GM11168 (cell line): ENCODE results near the gene FAM9C.

Source experiments
- in situ Hi-C: fragments of 300-500 bp; cut with MboI; formaldehyde crosslinking; loops from one replicate; pipeline ENCODE4 v1.12.0; 2022; ENCODE audit warnings: low sequenced_read_pairs; ENCODE audit not compliant: unreplicated experiment

The FAM9C gene

GRCh38 chrX:13013363-13014110, 30.9 kb downstream of the FAM9C start:
- in situ Hi-C loops: no loop called here

DNA sequence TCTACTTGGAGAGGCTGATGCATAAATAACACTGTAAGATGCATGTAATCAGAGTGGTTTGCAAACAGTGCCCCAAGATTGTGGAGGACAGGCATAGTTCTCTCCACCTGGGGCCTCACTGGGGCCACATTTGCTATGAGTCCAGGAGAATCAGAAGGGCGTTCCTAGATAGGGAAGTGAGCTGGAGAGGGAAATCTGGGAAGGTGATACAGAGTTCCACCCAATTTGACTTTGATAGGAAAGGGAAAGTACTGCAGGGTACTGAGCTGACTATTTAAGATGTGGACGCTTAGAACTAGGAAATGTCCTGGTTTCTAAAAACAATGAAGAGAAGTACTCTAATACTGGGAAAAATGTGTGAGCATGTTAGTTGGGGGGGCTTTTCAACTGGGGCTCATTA, 33.9 kb downstream of the FAM9C start:
- in situ Hi-C loops: no loop called here

GRCh38 chrX:13009844-13010243, 34.6 kb downstream of the FAM9C start:
- in situ Hi-C loops: loop anchor here (10.0 kb wide), 1 partner anchor 75 kb away; no protein-coding TSS in a partner anchor

- in situ Hi-C loops: loop anchor here (10.0 kb wide), 1 partner anchor 76 kb away; no protein-coding TSS in a partner anchor
These were observed 35.1 kb downstream of the FAM9C start for GRCh38 chrX:13009273-13009672.

DNA sequence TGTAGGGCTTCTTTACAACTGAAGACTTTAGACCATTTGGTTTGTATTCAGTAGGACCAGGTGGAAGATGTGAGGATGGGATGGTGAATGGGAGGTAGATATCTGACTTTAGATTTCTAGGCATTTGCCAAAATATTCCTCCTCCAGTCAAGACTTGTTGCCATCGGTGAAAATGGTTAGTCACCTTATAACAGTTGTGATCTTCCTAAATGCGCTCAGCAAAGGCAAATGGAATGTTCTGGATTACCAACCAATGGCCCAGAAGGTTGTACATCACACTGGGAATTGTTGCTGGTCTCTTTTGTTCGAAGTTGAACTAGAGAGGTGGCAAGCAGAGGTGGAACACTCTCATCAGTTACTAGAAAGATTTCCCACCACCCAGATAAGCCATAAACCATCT, 35.6 kb downstream of the FAM9C start:
- in situ Hi-C loops: loop anchor here (10.0 kb wide), 1 partner anchor 76 kb away; no protein-coding TSS in a partner anchor

GRCh38 chrX:13008189-13008533, 36.3 kb downstream of the FAM9C start:
- in situ Hi-C loops: loop anchor here (10.0 kb wide), 1 partner anchor 77 kb away; no protein-coding TSS in a partner anchor

DNA sequence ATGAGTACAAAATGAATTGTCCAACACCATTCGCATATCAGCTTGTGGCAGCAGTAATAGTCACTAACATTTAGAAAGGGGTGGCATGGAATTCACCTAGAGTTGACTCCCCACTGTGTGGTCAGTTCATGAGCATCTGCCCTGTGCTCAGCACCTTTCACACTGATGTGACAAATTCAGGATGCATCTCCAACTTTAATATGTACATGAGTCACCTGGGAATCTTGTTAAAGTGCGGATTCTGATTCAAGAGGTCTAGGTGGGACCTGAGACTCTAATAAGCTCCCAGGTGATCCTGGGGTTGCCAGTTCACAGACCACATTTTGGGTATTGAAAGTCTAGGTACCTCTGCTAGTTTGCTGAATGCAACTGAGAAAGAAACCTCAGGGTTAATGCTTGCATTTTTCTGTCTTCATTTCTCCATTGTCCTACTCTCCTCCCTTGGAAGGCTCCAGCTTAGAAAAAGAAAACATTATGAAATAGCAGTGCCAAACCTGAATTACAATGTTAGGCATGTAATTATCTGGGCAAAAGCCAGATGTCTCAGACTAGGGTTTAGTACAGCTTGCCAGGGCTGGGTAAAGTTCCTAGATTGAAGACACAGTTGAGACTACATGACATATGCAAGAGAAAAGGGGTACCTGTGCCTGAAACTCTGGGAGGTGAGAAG, 36.8 kb downstream of the FAM9C start:
- in situ Hi-C loops: loop anchor here (10.0 kb wide), 1 partner anchor 77 kb away; no protein-coding TSS in a partner anchor

DNA sequence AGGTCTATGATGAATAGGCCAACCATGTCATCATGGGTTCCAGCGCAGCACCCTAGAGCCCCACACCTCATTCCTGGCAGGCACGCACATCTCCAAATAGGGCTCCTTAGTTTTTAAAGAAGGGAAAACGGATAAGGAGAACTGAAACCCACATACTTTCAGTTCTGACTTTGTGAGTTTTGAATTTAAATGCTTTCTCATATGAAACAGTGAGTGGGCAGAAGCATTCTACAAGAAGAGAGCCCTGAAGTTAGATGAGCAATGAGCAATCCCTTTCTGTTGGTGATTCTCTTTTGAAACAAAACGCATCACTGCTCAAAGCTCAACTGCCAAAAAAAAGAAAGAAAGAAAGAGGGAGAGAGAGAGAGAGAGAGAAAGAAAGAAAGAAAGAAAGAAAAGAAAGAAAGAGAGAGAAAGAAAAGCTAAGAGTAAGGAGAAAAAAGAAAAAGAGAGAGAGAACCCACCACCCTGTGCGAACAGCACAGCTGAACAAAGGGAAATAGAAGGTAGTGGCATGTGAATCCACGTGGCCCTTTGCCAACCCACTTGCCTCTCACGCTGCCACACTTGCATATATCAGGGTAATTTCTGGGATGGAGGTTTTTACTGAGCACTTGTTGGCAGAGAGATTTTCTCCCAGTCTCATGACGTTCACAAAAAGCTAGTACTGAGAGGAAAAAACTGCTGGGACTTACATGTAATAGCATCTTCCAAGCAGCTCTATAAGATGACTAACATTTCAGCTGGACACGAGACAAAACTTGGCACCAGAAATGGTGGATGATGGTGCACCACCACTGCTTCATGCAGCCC, 38.6 kb downstream of the FAM9C start:
- in situ Hi-C loops: loop anchor here (10.0 kb wide), 1 partner anchor 79 kb away; no protein-coding TSS in a partner anchor

DNA sequence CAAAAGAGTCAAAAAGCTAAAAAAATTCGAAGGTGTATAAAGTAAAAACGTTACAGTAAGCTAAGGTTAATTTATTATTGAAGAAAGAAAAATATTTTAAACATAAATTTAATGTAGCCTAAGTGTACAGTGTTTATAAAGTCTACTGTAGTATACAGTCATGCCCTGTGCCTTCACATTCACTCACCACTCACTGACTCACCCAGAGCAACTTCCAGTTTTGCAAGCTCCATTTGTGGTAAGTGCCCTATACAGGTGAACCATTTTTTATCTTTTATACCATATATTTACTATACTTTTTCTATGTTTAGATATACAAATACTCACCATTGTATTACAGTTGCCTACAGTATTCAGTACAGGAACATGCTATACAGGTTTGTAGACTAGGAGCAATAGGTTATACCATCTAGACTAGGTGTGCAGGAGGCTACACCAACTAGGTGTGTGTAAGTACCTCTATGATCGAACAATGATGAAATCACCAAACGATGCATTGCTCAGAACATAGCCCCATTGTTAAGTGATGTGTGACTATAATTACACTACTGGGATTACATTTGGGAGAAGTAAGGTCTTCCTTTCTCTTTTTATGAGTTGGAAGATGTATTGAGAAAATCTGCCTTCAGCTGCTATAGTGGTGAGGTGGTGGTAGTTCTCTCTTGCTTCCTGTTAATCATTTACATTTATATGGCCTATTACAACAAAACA, 42.3 kb downstream of the FAM9C start:
- in situ Hi-C loops: loop anchor here (10.0 kb wide), 1 partner anchor 83 kb away; no protein-coding TSS in a partner anchor

- in situ Hi-C loops: loop anchor here (10.0 kb wide), 1 partner anchor 84 kb away; no protein-coding TSS in a partner anchor
These were observed 43.3 kb downstream of the FAM9C start for GRCh38 chrX:13001097-13001496.

- in situ Hi-C loops: loop anchor here (10.0 kb wide), 1 partner anchor 84 kb away; no protein-coding TSS in a partner anchor
These were observed 44.1 kb downstream of the FAM9C start for GRCh38 chrX:13000301-13000811.

- in situ Hi-C loops: loop anchor here (25.0 kb wide), 1 partner anchor 263 kb away; no protein-coding TSS in a partner anchor
These were observed 45.0 kb downstream of the FAM9C start for GRCh38 chrX:12999422-12999821.

GRCh38 chrX:12997906-12998687, 46.3 kb downstream of the FAM9C start:
- in situ Hi-C loops: loop anchor here (25.0 kb wide), 1 partner anchor 264 kb away; no protein-coding TSS in a partner anchor

DNA sequence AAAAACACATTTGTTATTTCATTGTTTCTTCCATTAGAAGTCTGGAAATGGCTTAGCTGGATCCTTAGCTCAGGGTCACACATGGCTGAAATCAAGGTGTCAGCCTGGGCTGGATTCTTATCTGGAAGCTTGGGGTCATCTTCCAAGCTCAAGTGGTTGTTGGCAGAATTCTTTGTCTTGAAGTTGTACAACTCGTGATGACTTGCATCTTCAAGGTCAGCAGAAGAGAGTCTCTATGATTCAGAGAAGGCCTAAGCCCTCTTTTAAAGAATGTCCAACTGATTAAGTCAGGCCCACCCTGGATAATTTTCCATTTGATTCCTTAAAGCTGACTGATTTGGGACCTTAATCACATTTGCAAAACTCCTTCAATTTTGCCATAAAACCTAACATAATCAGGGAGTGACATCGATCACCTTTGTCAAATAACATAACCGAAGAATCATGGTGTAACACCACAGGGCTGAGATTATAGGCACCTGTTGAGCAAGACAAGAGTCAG, 47.4 kb downstream of the FAM9C start:
- in situ Hi-C loops: loop anchor here (25.0 kb wide), 1 partner anchor 265 kb away; no protein-coding TSS in a partner anchor

DNA sequence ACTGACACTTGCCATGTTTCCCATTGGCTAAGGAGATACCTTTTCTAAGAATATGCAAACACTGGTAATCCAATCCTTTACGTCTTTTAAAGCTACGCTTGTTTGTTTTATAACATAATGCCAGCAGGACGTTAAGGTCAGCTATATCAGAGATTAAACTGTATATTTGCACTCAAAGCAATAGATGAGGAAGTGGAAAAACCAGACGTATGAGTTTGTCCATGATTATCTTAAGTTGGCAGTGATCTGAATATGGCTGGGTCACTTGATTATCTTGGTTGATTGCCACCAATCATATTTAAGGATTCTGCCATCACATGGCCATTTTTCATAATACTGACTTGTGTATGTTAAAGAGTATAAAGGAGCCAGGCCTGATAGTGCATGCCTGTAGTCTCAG, 50.1 kb downstream of the FAM9C start:
- in situ Hi-C loops: loop anchor here (25.0 kb wide), 1 partner anchor 268 kb away; no protein-coding TSS in a partner anchor

- in situ Hi-C loops: loop anchor here (25.0 kb wide), 1 partner anchor 268 kb away; no protein-coding TSS in a partner anchor
These were observed 50.6 kb downstream of the FAM9C start for GRCh38 chrX:12993826-12994225.

GRCh38 chrX:12992544-12993118, 51.8 kb downstream of the FAM9C start:
- in situ Hi-C loops: loop anchor here (25.0 kb wide), 1 partner anchor 270 kb away; no protein-coding TSS in a partner anchor

- in situ Hi-C loops: loop anchor here (25.0 kb wide), 1 partner anchor 271 kb away; no protein-coding TSS in a partner anchor
These were observed 52.8 kb downstream of the FAM9C start for GRCh38 chrX:12991575-12991974.
